Cardiac septum (tissue), 1 donor: ENCODE data around the gene KY. TPM values are rescaled to one million over a fixed set of nuclear protein-coding genes. Genes with fewer than 3 reads are reported as not detected.
"Not testable (repeated sequence)": the region's sequence is repeated elsewhere in the genome, so short reads cannot be mapped to it uniquely, and the experiment has no call there.

Source experiments
- DNase-seq: peaks from one replicate; pipeline ENCODE4 v3.0.0-alpha.2; 2020; ENCODE audit warnings: low spot score
- intact Hi-C: fragments of 100-400 bp; cut with DNase I; formaldehyde crosslinking; loops from one replicate; pipeline ENCODE4 v1.14.0; 2022
- total RNA-seq: library from RNA; stranded (reverse); fragmentation: NEBNext Ultra II Directional; extraction: Animal tissue kit (Norgen Biotek cat#: 25700); gene quantifications from one replicate; pipeline ENCODE4 v1.2.1, GENCODE V29; 2021
- donor health status: DM: no; HTN: no; CAD: no.

KY gene
- total RNA-seq, 1 donor from 2014 or later: 3.9 TPM

DNA sequence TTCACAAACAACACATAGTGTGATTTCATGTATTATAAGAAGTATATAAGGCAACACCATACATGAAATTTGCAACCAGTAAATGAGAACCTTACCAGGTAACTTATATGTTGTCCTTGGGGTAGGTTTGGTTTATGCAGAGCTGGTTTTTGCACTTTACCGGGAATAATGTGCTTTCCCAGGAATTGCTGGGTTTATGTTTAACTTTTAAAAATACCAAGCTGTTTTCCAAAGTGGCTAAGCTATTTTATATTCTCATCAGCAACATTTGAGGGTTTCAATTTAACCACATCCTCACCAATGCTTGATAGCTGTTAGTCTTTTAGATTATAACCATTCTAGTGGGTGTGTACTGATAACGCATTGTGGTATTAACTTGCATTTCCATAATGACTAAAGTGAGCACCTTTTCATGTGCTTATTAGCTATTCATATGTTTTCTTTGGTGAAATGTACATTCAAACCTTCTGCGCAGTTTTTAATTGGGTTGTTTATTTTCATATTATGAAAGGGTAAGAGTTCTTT, 71.6 kb downstream of the KY start:
- no peak for DNase-seq
- intact Hi-C loops: no loop called here

DNA sequence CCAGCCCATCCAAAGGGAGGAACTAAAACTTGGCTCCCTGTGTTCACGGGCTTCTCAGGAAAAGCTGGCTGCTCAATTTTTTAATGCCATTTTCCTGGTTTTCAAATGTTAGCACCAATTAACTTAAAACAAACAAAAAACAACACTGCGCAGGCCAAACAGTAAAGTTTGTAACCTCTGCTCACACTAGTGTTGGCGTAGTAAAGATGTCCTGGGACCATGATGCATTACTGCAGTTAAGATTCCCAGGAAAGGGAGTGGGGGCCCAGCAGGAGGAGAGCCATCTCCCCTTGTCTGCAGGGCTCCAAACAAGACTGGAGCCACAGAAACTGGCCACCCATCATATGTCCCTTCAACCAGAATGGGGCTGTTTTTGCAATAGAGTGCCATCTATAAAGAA, 74.0 kb downstream of the KY start:
- no peak for DNase-seq
- intact Hi-C loops: no loop called here

DNA sequence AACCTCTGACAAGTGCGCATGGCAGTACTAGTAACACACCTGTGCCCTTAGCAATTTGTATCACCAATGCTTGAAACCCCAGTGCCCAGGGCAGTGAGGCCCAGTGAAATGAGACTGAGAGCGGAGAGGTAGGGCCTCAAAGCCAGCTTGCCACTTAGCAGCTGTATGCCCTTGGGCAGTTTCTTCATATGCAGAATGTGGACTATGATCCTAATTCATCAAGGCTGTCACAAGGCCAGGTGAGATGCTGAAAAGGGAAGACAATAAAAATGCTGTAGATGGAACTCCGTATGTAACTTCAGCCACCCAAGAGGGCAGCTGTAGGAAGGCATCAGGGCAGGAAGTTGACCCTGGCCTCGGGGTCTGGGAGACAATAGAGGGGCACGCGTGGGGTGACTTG, 74.4 kb downstream of the KY start:
- intact Hi-C loops: no loop called here
- DNase-seq: no peak

DNA sequence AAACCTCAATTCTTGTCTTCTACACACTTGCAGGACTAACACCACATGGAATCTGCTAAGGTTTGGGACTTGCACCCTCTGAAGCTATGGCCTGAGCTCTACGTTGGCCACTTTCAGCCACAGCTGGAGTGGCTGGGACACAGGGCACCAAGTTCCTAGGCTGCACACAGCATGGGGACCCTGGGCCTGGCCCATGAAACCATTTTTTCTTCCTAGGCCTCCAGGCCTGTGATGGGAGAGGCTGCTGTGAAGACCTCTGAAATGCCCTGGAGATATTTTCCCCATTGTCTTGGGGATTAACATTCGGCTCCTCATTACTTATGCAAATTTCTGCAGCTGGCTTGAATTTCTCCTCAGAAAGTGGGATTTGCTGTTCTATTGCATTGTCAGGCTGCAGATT, 80.9 kb downstream of the KY start:
- intact Hi-C loops, DNase-seq: not testable (repeated sequence)

DNA sequence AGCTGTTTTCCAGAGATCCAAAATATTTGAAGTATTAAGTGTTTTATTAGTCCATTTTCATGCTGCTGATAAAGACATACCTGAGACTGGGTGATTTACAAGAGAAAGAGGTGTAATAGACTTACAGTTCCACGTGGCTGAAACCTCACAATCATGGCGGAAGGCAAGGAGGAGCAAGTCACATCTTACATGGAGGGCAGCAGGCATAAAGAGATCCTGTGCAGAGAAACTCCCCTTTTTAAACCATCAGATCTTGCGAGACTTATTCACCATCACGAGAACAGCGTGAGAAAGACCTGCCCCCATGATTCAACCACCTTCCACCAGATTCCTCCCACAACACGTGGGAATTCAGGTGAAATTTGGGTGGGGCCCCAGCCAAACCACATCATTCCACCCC, 82.0 kb downstream of the KY start:
- DNase-seq: no peak
- intact Hi-C loops: no loop called here

DNA sequence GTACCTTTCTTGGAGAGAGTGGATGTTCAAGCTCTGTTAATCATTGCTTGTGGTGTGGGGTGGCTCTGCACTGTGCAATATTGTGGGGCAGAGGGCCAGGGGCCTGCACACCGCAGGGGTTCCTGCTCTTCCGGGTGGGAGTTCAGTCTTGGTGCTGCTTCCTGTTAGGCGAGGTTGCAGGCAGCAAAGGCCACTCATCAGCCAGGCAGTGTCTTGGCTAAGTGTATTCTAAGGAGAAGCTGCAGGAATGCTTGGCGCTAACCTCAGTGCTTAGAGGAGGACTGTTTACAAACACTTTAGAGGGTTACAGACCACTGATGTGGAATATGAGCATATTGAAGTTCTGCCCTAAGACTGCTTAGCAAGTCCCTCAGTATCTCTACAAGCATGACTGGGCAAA, 83.2 kb downstream of the KY start:
- intact Hi-C loops: no loop called here
- DNase-seq: no peak

DNA sequence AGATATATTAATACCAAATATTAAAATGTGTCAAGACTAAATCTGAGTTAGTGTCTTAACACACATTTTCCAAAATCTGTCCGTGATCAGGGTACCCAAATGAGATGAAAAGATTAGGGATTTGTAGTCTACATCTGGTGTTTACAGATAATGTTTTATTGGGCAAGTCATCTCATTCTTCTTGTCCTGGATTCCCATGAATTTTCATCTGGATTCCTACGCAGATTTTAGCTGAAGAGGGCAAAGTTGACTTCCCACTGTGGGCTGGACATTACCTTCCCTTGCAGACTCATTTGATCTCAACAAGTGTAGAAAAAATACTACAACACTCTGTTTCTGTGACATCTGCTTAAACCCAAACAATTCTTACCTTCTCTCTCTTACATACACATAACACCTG, 85.8 kb downstream of the KY start:
- DNase-seq: no peak
- intact Hi-C loops: no loop called here

DNA sequence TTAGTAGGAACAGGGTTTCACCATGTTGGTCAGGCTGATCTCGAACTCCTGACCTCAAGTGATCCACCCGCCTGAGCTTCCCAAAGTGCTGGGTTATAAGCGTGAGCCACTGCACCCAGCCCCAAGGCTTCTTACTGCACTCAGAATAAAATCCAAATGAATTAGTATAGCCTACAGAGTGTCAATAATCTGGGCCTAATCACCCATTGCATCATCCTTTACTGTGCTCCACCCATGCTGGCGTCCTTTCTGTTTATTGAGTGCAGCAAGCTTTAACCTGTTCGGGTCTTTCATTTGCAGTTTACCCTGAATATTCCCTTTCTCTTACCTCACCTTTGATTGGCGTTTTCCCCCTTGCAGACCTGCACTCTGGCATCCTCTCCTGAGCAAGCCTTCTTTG, 87.2 kb downstream of the KY start:
- intact Hi-C loops: no loop called here
- DNase-seq: no peak

DNA sequence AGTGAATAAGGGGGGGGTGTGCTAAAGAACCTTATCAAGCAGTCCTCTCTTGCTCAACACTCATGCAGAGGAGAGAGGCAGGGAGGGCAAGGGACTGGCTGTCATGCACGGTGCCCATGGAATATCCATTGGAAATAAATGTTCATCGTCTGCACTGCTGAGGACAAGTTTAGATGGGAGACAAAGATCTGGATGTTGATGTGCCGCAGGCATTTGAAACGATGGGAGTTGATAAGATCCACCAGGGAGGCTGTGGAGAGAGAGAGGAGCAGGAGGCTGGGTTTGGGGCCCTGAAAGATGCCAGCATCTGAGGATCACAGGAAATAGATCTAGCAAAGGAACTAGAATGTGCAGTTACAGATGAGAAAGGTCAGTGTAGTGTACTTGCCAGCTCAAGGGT, 88.8 kb downstream of the KY start:
- no peak for DNase-seq

DNA sequence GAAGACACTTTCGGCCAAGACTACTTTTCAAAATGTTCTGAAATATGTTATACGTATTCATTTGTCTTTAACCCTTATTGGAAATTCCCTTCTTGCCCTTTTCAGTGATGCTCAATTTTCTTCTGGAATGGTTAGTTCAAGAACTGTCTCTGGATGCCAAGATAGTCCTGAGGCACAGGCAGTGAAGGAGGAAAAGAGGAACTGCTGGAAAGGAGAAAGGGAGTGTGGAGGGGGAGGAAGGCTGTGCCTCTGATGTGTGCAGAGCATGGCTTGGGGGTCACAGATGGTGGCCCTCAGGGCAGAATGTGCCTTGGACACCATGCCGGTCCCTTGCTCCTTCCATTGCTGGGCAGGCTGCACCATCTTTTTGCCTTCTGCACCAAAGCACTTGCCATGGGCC, 91.2 kb downstream of the KY start:
- intact Hi-C loops: no loop called here

More for the DNA sequence above, 88.8 kb downstream of the KY start:
- intact Hi-C loops: no loop called here

More for the DNA sequence above, 91.2 kb downstream of the KY start:
- no peak for DNase-seq

Other genes starting within 250 kb of the KY start
- gene ANAPC13, start 165.0 kb downstream of the KY start, total RNA-seq: 85.6 TPM
- 32.1 TPM for gene CEP63, start 165.0 kb downstream of the KY start, total RNA-seq
- gene EPHB1, start 144.2 kb upstream of the KY start, total RNA-seq: 1.1 TPM